ENCODE results near the gene NT5DC1.

DNA sequence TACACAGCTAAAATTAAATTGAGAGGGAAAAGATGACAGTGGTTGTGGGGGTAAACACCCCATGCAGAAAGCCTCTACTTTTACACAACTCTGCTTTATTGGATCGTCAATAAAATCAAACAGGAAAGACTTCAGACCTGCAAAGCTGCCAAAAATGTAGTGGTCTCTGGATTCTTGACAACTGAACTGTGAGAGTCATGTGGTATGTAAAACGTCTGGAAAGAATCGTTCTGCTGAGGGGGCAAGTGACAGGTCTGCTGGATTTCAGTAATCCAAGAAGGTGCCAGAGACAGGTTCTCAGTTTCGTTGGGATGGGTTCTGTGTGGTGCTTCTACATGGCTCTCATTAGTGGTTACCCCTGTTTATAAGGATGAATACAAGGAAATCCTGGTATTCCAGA, 89.9 kb downstream of the NT5DC1 start:
- TF ChIP-seq, protein P1, sequence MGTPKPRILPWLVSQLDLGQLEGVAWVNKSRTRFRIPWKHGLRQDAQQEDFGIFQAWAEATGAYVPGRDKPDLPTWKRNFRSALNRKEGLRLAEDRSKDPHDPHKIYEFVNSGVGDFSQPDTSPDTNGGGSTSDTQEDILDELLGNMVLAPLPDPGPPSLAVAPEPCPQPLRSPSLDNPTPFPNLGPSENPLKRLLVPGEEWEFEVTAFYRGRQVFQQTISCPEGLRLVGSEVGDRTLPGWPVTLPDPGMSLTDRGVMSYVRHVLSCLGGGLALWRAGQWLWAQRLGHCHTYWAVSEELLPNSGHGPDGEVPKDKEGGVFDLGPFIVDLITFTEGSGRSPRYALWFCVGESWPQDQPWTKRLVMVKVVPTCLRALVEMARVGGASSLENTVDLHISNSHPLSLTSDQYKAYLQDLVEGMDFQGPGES (IDR thresholded peaks at IDR 0.05; ENCODE audit: low read depth, low read length) = no peak
- TF ChIP-seq, protein P2, sequence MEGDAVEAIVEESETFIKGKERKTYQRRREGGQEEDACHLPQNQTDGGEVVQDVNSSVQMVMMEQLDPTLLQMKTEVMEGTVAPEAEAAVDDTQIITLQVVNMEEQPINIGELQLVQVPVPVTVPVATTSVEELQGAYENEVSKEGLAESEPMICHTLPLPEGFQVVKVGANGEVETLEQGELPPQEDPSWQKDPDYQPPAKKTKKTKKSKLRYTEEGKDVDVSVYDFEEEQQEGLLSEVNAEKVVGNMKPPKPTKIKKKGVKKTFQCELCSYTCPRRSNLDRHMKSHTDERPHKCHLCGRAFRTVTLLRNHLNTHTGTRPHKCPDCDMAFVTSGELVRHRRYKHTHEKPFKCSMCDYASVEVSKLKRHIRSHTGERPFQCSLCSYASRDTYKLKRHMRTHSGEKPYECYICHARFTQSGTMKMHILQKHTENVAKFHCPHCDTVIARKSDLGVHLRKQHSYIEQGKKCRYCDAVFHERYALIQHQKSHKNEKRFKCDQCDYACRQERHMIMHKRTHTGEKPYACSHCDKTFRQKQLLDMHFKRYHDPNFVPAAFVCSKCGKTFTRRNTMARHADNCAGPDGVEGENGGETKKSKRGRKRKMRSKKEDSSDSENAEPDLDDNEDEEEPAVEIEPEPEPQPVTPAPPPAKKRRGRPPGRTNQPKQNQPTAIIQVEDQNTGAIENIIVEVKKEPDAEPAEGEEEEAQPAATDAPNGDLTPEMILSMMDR (IDR thresholded peaks at IDR 0.05) = no peak
- TF ChIP-seq JUND (IDR thresholded peaks at IDR 0.05) (no peak; the same call in 1 of the 2 replicates), YY1 (IDR thresholded peaks at IDR 0.05; ENCODE audit: low read depth) (no peak), TCF12 (IDR thresholded peaks at IDR 0.05) (peak; percentile 81), CHD2 (IDR thresholded peaks at IDR 0.05; ENCODE audit: low read length, partially characterized antibody) (no peak), RFX5 (IDR thresholded peaks at IDR 0.05; ENCODE audit: low read length) (no peak)
- TF ChIP-seq, protein P3, sequence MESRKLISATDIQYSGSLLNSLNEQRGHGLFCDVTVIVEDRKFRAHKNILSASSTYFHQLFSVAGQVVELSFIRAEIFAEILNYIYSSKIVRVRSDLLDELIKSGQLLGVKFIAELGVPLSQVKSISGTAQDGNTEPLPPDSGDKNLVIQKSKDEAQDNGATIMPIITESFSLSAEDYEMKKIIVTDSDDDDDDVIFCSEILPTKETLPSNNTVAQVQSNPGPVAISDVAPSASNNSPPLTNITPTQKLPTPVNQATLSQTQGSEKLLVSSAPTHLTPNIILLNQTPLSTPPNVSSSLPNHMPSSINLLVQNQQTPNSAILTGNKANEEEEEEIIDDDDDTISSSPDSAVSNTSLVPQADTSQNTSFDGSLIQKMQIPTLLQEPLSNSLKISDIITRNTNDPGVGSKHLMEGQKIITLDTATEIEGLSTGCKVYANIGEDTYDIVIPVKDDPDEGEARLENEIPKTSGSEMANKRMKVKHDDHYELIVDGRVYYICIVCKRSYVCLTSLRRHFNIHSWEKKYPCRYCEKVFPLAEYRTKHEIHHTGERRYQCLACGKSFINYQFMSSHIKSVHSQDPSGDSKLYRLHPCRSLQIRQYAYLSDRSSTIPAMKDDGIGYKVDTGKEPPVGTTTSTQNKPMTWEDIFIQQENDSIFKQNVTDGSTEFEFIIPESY (IDR thresholded peaks at IDR 0.05; ENCODE audit: borderline replicate concordance, low read depth) = no peak
